ENCODE measurements around the gene SLC51B.
A peak's percentile ranks its signal among the peaks of the same experiment; 100 is the strongest.

The SLC51B gene

DNA sequence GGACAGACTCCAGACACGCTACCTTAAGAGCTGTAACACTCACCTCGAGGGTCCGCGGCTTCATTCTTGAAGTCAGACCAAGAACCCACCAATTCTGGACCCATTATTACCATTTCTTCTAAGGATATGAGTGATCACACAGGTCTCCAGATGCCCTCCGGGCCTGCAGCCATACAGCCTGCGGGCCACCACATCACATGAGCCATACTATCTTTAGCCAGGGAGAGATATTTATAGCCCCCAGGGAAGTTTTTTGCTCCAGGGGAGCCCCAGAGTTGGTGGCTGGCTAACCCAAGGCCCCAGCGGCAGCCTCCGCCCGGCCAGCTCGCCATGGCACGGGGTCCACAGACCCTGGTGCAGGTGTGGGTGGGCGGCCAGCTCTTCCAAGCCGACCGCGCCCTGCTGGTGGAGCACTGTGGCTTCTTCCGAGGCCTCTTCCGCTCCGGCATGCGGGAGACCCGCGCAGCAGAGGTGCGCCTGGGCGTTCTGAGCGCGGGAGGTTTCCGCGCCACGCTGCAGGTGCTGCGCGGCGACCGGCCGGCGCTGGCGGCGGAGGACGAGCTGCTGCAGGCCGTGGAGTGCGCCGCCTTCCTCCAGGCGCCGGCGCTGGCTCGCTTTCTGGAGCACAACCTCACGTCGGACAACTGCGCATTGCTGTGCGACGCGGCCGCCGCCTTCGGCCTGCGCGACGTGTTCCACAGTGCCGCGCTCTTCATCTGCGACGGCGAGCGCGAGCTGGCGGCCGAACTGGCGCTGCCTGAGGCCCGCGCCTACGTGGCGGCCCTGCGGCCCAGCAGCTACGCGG is 31.5 kb downstream of the SLC51B start, which contains the start of gene KBTBD13:
TSS of gene KBTBD13 (plus strand) at position 261 of the 805 bp plus-strand sequence. CDS start at position 331, 70 bp downstream.
- H3K36me3 ChIP-seq (ENCODE audit: insufficient read depth, low read length), result no peaks in the 10 kb centered on the region
- H3K9ac ChIP-seq (ENCODE audit: low read depth, low read length, poor library complexity, severe bottlenecking), result peak within 1 kb of the TSS; percentile 63
- no peaks in the 10 kb centered on the region for H3K27me3 ChIP-seq (ENCODE audit: insufficient read depth, low read length, poor library complexity, severe bottlenecking)
- H3K4me1 ChIP-seq (ENCODE audit: insufficient read depth, low read length, poor library complexity, severe bottlenecking), result peaks cover 27% of the 10 kb centered on the region
- TF ChIP-seq, protein P1, sequence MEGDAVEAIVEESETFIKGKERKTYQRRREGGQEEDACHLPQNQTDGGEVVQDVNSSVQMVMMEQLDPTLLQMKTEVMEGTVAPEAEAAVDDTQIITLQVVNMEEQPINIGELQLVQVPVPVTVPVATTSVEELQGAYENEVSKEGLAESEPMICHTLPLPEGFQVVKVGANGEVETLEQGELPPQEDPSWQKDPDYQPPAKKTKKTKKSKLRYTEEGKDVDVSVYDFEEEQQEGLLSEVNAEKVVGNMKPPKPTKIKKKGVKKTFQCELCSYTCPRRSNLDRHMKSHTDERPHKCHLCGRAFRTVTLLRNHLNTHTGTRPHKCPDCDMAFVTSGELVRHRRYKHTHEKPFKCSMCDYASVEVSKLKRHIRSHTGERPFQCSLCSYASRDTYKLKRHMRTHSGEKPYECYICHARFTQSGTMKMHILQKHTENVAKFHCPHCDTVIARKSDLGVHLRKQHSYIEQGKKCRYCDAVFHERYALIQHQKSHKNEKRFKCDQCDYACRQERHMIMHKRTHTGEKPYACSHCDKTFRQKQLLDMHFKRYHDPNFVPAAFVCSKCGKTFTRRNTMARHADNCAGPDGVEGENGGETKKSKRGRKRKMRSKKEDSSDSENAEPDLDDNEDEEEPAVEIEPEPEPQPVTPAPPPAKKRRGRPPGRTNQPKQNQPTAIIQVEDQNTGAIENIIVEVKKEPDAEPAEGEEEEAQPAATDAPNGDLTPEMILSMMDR (conservative IDR thresholded peaks at IDR 0.05; ENCODE audit: low read length), result no peak
- TF ChIP-seq EZH2phosphoT487 (IDR thresholded peaks at IDR 0.05; ENCODE audit: borderline replicate concordance), result no peak
- no peaks in the 10 kb centered on the region for H3K9me3 ChIP-seq (ENCODE audit: insufficient read depth, low read depth, low read length)
- H3K4me2 ChIP-seq (ENCODE audit: low read depth, low read length, poor library complexity, severe bottlenecking), result peak within 1 kb of the TSS; percentile 70
- H2AFZ ChIP-seq (ENCODE audit: low read length), result no peak within 1 kb of the TSS
- H3K9me2 ChIP-seq (replicated peaks; ENCODE audit: low read depth, low read length), result no peaks in the 10 kb centered on the region
- H3K4me3 ChIP-seq (ENCODE audit: low read length, poor library complexity, severe bottlenecking), result peak within 1 kb of the TSS; percentile 46
- H3F3A ChIP-seq (ENCODE audit: low read depth), result no peaks in the 10 kb centered on the region
- no peaks in the 10 kb centered on the region for H3K79me2 ChIP-seq (ENCODE audit: insufficient read depth, low read length)
- no peaks in the 10 kb centered on the region for H4K20me1 ChIP-seq (ENCODE audit: insufficient read depth, low read length, poor library complexity, severe bottlenecking)

DNA sequence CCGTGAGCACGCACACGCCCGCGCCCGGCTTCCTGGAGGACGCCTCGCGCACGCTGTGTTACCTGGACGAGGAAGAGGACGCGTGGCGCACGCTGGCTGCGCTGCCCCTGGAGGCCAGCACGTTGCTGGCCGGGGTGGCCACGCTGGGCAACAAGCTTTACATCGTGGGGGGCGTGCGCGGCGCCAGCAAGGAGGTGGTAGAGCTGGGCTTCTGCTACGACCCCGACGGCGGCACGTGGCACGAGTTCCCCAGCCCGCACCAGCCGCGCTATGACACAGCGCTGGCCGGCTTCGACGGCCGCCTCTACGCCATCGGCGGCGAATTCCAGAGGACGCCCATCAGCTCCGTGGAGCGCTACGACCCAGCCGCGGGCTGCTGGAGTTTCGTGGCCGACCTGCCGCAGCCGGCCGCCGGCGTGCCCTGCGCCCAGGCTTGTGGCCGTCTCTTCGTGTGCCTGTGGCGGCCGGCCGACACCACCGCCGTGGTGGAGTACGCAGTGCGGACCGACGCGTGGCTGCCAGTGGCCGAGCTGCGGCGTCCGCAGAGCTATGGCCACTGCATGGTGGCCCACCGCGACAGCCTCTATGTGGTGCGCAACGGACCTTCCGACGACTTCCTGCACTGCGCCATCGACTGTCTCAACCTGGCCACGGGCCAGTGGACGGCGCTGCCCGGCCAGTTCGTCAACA is 32.2 kb downstream of the SLC51B start:
- H3K36me3 ChIP-seq (ENCODE audit: insufficient read depth, low read length), result no peaks in the 10 kb centered on the region
- no peaks in the 10 kb centered on the region for H3K9me3 ChIP-seq (ENCODE audit: insufficient read depth, low read depth, low read length)
- H2AFZ ChIP-seq (ENCODE audit: low read length), result no peak overlapping the region
- no peaks in the 10 kb centered on the region for H3K79me2 ChIP-seq (ENCODE audit: insufficient read depth, low read length)
- H3K4me1 ChIP-seq (ENCODE audit: insufficient read depth, low read length, poor library complexity, severe bottlenecking), result peaks cover 27% of the 10 kb centered on the region
- H3K9me2 ChIP-seq (replicated peaks; ENCODE audit: low read depth, low read length), result no peaks in the 10 kb centered on the region
- no peak for TF ChIP-seq EZH2phosphoT487 (IDR thresholded peaks at IDR 0.05; ENCODE audit: borderline replicate concordance)
- TF ChIP-seq, protein P1 (conservative IDR thresholded peaks at IDR 0.05; ENCODE audit: low read length), result no peak
- H3F3A ChIP-seq (ENCODE audit: low read depth), result no peaks in the 10 kb centered on the region
- no peak overlapping the region for H3K4me2 ChIP-seq (ENCODE audit: low read depth, low read length, poor library complexity, severe bottlenecking)
- no peaks in the 10 kb centered on the region for H3K27me3 ChIP-seq (ENCODE audit: insufficient read depth, low read length, poor library complexity, severe bottlenecking)
- no peak overlapping the region for H3K9ac ChIP-seq (ENCODE audit: low read depth, low read length, poor library complexity, severe bottlenecking)
- H3K4me3 ChIP-seq (ENCODE audit: low read length, poor library complexity, severe bottlenecking), result no peak overlapping the region
- no peaks in the 10 kb centered on the region for H4K20me1 ChIP-seq (ENCODE audit: insufficient read depth, low read length, poor library complexity, severe bottlenecking)

DNA sequence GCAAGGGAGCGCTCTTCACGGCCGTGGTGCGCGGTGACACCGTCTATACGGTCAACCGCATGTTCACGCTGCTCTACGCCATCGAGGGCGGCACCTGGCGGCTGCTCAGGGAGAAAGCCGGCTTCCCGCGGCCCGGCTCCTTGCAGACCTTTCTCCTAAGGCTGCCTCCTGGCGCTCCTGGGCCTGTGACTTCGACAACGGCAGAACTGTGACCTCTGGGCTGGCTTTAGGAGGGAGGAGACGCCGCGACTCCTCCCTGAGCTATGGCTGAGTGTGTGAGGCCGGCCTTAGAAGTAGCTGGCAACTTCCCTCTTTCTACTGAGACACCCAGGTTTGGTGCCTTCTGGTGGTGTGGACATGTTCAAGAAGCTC is 32.8 kb downstream of the SLC51B start:
- H2AFZ ChIP-seq (ENCODE audit: low read length), result no peak overlapping the region
- H3K4me2 ChIP-seq (ENCODE audit: low read depth, low read length, poor library complexity, severe bottlenecking), result no peak overlapping the region
- H3K9ac ChIP-seq (ENCODE audit: low read depth, low read length, poor library complexity, severe bottlenecking), result no peak overlapping the region
- no peaks in the 10 kb centered on the region for H3K36me3 ChIP-seq (ENCODE audit: insufficient read depth, low read length)
- TF ChIP-seq EZH2phosphoT487 (IDR thresholded peaks at IDR 0.05; ENCODE audit: borderline replicate concordance), result no peak
- TF ChIP-seq, protein P1 (conservative IDR thresholded peaks at IDR 0.05; ENCODE audit: low read length), result no peak
- no peak overlapping the region for H3K4me3 ChIP-seq (ENCODE audit: low read length, poor library complexity, severe bottlenecking)
- no peaks in the 10 kb centered on the region for H3K27me3 ChIP-seq (ENCODE audit: insufficient read depth, low read length, poor library complexity, severe bottlenecking)
- H3K9me2 ChIP-seq (replicated peaks; ENCODE audit: low read depth, low read length), result no peaks in the 10 kb centered on the region
- no peaks in the 10 kb centered on the region for H3K9me3 ChIP-seq (ENCODE audit: insufficient read depth, low read depth, low read length)
- peaks cover 30% of the 10 kb centered on the region for H3K4me1 ChIP-seq (ENCODE audit: insufficient read depth, low read length, poor library complexity, severe bottlenecking)
- H3F3A ChIP-seq (ENCODE audit: low read depth), result no peaks in the 10 kb centered on the region
- no peaks in the 10 kb centered on the region for H4K20me1 ChIP-seq (ENCODE audit: insufficient read depth, low read length, poor library complexity, severe bottlenecking)
- H3K79me2 ChIP-seq (ENCODE audit: insufficient read depth, low read length), result no peaks in the 10 kb centered on the region
